Breast epithelium (tissue), 4 donors: ENCODE measurements around the gene GNAL. TPM values are rescaled to one million over a fixed set of nuclear protein-coding genes. Genes with fewer than 3 reads are reported as not detected.

Experiments
- DNase-seq, 2 donors: peaks; one replicate each; pipeline ENCODE4 v3.0.0-alpha.2; 2019; ENCODE audit warnings: low spot score in 2 of 2
- H3K27ac ChIP-seq, 2 donors: fragments of 200-600 bp; sonication (generic) in 1 of 2; one replicate each; pipeline ENCODE4 v1.5.1; 2016 to 2019; ENCODE audit warnings: mild to moderate bottlenecking in 1 of 2
- H3K27me3 ChIP-seq, 2 donors: fragments of 200-600 bp; sonication (generic) in 1 of 2; one replicate each; pipeline versions ENCODE4 v1.5.1 to v1.6.0; 2017 to 2019; ENCODE audit warnings: control low read depth in 1 of 2, mild to moderate bottlenecking in 1 of 2
- H3K36me3 ChIP-seq: fragments of 200-600 bp; one replicate; pipeline ENCODE4 v1.5.1; 2019
- H3K4me1 ChIP-seq, 2 donors: fragments of 200-600 bp; sonication (generic); one replicate each; pipeline ENCODE4 v1.5.1; 2016 to 2019; ENCODE audit warnings: control low read depth in 1 of 2
- H3K4me3 ChIP-seq, 3 donors: fragments of 200-600 bp; sonication (generic); 1 replicate in 2 of 3; 2 replicates in 1 of 3; pipeline ENCODE4 v1.5.1; 2016 to 2019; ENCODE audit warnings: mild to moderate bottlenecking in 3 of 3, moderate library complexity in 2 of 3
- H3K9me3 ChIP-seq, 2 donors: fragments of 200-600 bp; sonication (generic) in 1 of 2; one replicate each; pipeline ENCODE4 v1.5.1; 2016 to 2019; ENCODE audit warnings: control low read depth in 1 of 2
- POLR2A ChIP-seq: fragments of 450-650 bp; IDR thresholded peaks from one replicate; pipeline ENCODE4 v1.6.1; 2016; ENCODE audit warnings: antibody characterized with exemption, mild to moderate bottlenecking, moderate library complexity
- POLR2AphosphoS5 ChIP-seq, 3 donors: sonication (generic); formaldehyde crosslinking; IDR thresholded peaks; one replicate each; pipeline ENCODE4 v1.6.1; 2017; ENCODE audit warnings: antibody characterized with exemption in 3 of 3
- intact Hi-C: fragments of 100-400 bp; cut with DNase I; formaldehyde crosslinking; loops from one replicate; pipeline ENCODE4 v1.15.1; 2023; ENCODE audit warnings: low total_unique reads
- total RNA-seq, 3 donors: library from RNA; depleted of rRNA; stranded (reverse); fragments of >200 nt; gene quantifications; one replicate each; pipeline ENCODE4 v1.1.0, GENCODE V29; 2016
- TF ChIP-seq, protein P1 (sequence below), 3 donors: fragments of 450-650 bp; IDR thresholded peaks; one replicate each; pipeline ENCODE4 v1.5.1; 2016 to 2017; ENCODE audit warnings: antibody characterized with exemption in 3 of 3, mild to moderate bottlenecking in 3 of 3, moderate library complexity in 3 of 3

GNAL gene
- total RNA-seq, 3 donors from 2014 or later, result 6.6 to 15.4 (median 7.5) TPM

- Histone ChIP-seq H3K9me3 (no peaks in the 10 kb centered on the region), H3K4me1 (no peaks in the 10 kb centered on the region), H3K27ac (no peak overlapping the region), H3K4me3 (no peak overlapping the region), H3K27me3 (no peaks in the 10 kb centered on the region), H3K36me3 (no peaks in the 10 kb centered on the region)
- DNase-seq, result no peak
- TF ChIP-seq POLR2A, result no peak
- TF ChIP-seq, protein P1, sequence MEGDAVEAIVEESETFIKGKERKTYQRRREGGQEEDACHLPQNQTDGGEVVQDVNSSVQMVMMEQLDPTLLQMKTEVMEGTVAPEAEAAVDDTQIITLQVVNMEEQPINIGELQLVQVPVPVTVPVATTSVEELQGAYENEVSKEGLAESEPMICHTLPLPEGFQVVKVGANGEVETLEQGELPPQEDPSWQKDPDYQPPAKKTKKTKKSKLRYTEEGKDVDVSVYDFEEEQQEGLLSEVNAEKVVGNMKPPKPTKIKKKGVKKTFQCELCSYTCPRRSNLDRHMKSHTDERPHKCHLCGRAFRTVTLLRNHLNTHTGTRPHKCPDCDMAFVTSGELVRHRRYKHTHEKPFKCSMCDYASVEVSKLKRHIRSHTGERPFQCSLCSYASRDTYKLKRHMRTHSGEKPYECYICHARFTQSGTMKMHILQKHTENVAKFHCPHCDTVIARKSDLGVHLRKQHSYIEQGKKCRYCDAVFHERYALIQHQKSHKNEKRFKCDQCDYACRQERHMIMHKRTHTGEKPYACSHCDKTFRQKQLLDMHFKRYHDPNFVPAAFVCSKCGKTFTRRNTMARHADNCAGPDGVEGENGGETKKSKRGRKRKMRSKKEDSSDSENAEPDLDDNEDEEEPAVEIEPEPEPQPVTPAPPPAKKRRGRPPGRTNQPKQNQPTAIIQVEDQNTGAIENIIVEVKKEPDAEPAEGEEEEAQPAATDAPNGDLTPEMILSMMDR (IDR thresholded peaks at IDR 0.05), result no peak
- intact Hi-C loops, result no loop called here
These were observed 95.7 kb downstream of the GNAL start for GRCh38 chr18:11784674-11785304.

DNA sequence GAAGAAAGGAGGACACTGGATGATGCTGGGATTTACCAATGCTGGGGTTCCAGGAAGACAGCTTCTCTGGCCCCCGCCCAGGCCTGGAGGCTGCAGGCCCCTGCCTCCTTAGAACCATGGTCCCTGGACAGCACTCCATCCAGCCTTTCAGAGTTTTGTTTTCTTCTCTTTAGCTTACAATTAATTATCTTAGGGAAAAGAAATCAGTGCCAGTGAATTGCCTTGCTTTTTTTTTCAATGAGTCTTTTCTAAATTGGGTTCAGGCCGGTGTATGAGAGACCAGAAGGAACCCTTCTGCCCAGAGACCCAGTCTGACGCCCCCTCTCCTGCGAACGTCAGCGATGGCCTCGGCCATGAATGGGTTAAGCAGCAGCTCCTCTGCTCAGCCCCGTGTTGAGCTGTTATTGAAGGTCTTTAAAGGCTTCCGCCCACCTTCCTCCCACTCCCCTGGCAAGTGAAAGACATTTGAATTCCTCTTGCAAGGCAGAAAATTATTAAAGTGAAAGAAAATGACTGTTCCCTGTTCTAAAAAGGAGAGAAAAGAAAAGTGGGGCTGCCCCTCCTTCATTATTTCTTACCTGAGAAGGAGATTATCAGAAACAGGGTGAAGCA lies 96.5 kb downstream of the GNAL start:
- Histone ChIP-seq H3K9me3 (no peaks in the 10 kb centered on the region), H3K27ac (no peak overlapping the region), H3K4me3 (peak overlapping the region in 2 of 3 donors; percentile 10 to 14), H3K36me3 (no peaks in the 10 kb centered on the region), H3K27me3 (no peaks in the 10 kb centered on the region), H3K4me1 (no peaks in the 10 kb centered on the region)
- intact Hi-C loops, result no loop called here
- DNase-seq, result no peak
- TF ChIP-seq POLR2AphosphoS5 (IDR thresholded peaks at IDR 0.05) (no peak), POLR2A (no peak)
- TF ChIP-seq, protein P1 (IDR thresholded peaks at IDR 0.05), result no peak

- Histone ChIP-seq H3K4me1 (no peaks in the 10 kb centered on the region), H3K4me3 (no peak overlapping the region), H3K9me3 (no peaks in the 10 kb centered on the region), H3K27ac (no peak overlapping the region), H3K27me3 (no peaks in the 10 kb centered on the region), H3K36me3 (no peaks in the 10 kb centered on the region)
- intact Hi-C loops, result no loop called here
- no peak for TF ChIP-seq POLR2A
- no peak for TF ChIP-seq POLR2AphosphoS5 (IDR thresholded peaks at IDR 0.05)
- TF ChIP-seq, protein P1 (IDR thresholded peaks at IDR 0.05), result no peak
- no peak for DNase-seq
These were observed 100.8 kb downstream of the GNAL start for GRCh38 chr18:11789716-11790510.

DNA sequence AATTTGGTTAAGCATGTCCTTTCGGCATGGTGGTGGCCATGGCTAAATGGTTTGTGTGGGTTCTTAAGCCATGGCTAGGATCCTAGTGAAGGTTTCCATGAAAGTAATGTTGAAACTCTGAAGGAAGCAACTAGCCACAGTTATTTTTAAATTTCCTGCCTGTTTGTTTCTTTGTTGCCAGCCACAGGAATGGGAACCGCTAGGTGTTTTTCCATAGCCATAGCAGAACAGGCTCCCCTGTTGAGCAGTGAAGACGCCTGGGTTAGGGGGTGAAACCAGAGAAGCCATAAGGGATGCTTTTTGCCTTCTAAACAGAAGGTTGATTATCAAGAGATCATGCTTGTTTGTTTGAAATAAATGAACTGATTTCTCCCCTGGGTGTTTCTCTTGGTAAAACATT lies 102.1 kb downstream of the GNAL start:
- TF ChIP-seq, protein P1 (IDR thresholded peaks at IDR 0.05), result no peak
- TF ChIP-seq POLR2AphosphoS5 (IDR thresholded peaks at IDR 0.05) (no peak), POLR2A (no peak)
- H3K4me3 ChIP-seq, result no peak overlapping the region
- no peaks in the 10 kb centered on the region for H3K9me3 ChIP-seq
- no peak overlapping the region for H3K27ac ChIP-seq
- no peak for DNase-seq
- intact Hi-C loops, result no loop called here
- no peaks in the 10 kb centered on the region for H3K27me3 ChIP-seq
- H3K36me3 ChIP-seq, result no peaks in the 10 kb centered on the region
- H3K4me1 ChIP-seq, result no peaks in the 10 kb centered on the region

DNA sequence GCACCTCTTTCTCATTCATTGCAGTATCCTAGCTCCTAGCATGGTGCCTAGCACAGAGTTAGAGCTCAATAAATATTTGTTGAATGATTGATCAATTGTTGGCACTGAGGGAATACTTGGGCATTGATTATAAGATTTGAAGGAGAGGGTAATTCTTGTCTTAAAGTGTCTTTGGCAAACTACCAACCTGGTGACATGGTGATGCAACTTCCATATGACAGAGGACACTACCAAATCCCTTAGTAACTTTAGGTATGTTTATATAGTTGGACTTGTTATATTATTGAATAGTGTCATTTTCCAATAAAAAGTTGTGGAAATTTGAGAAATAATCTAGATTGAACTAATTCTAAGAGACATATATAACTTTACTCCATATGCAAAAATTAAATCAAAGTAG lies 103.6 kb downstream of the GNAL start:
- DNase-seq, result no peak
- TF ChIP-seq POLR2AphosphoS5 (IDR thresholded peaks at IDR 0.05) (no peak), POLR2A (no peak)
- TF ChIP-seq, protein P1 (IDR thresholded peaks at IDR 0.05), result no peak
- no peaks in the 10 kb centered on the region for H3K36me3 ChIP-seq
- no peak overlapping the region for H3K27ac ChIP-seq
- intact Hi-C loops, result no loop called here
- H3K4me3 ChIP-seq, result no peak overlapping the region
- no peaks in the 10 kb centered on the region for H3K27me3 ChIP-seq
- H3K9me3 ChIP-seq, result no peaks in the 10 kb centered on the region
- no peaks in the 10 kb centered on the region for H3K4me1 ChIP-seq
